VCaP (cell line): Measurements from ENCODE around the gene COPG1.

Source experiments
- H3K27ac ChIP-seq: fragments of 450-650 bp; 2 replicates; pipeline ENCODE4 v1.5.1; 2017
- TF ChIP-seq, protein P1 (sequence below): fragments of 450-650 bp; conservative IDR thresholded peaks from 2 replicates; pipeline ENCODE4 v1.5.1; 2017; ENCODE audit warnings: mild to moderate bottlenecking, moderate library complexity

The COPG1 gene

DNA sequence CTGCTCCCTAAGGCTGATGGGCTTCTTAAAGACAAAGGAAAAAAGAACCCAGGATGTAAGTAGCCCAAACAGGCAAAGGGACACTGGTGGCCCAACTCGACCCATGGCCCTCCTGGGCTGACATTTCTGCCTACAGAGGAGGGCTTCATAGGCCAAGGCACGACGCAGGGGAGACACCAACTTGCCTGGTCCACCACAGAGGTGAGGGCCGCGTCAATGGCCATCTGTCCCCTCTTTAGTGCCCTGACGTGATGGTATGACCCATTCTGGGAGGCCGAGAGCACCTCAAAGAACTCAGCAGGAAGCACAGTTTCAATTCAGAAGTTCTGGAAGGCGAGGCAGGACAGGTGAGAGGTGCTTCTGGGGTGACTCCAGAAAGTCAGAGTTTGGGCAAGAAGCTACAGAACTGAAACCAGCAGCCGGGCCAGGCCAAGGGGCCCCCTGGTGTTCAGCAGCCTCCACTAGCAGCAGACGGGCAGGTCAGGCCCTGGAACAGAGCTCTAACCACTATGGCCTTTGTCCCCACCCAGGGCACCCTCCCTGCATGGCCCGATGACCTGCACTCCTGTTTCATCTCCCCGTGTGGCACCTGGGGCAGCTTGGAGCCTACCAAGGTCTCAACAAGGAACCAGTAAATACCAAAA, 74.4 kb downstream of the COPG1 start:
- TF ChIP-seq, protein P1, sequence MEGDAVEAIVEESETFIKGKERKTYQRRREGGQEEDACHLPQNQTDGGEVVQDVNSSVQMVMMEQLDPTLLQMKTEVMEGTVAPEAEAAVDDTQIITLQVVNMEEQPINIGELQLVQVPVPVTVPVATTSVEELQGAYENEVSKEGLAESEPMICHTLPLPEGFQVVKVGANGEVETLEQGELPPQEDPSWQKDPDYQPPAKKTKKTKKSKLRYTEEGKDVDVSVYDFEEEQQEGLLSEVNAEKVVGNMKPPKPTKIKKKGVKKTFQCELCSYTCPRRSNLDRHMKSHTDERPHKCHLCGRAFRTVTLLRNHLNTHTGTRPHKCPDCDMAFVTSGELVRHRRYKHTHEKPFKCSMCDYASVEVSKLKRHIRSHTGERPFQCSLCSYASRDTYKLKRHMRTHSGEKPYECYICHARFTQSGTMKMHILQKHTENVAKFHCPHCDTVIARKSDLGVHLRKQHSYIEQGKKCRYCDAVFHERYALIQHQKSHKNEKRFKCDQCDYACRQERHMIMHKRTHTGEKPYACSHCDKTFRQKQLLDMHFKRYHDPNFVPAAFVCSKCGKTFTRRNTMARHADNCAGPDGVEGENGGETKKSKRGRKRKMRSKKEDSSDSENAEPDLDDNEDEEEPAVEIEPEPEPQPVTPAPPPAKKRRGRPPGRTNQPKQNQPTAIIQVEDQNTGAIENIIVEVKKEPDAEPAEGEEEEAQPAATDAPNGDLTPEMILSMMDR: no peak
- H3K27ac ChIP-seq: no peak overlapping the region

DNA sequence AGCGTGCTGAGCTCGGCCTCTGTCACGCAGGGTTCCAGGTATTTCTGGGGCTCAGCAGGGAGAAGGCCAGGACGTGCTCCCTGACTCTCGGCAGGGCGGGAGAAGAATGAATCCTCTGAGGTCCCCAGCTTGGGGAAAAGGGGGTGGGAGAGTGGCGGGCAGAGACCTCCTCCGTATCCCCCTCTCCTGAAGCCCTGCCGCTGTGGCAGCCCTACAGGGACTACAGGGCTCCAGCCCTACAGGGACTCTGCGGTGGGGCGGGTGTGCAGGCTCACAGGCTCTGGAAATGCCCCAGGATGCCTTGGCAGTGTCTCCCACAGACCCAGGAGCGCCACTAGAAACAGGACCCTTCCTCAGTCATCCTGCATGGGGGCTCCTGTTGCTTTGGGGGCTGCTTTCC, 75.4 kb downstream of the COPG1 start:
- TF ChIP-seq, protein P1: no peak
- no peak overlapping the region for H3K27ac ChIP-seq

DNA sequence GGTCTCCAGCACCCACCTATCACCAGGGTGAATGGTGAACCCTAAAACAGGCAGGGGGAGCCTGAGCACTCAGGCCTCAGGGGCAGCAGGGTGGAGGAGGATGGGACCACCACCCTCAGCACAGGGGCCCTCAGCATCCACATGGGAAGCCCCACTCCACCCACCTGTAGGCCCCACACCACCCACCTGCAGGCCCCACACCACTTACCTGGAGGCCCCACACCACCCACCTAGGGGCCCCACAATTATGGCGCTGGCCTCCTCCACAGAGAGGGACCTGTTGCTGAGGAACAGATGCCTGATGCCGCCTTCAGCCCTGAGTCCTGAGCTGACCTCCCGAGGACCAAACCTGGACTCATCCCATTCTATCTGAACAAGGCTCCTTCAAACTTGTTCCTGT, 76.0 kb downstream of the COPG1 start:
- H3K27ac ChIP-seq: no peak overlapping the region
- TF ChIP-seq, protein P1: no peak

DNA sequence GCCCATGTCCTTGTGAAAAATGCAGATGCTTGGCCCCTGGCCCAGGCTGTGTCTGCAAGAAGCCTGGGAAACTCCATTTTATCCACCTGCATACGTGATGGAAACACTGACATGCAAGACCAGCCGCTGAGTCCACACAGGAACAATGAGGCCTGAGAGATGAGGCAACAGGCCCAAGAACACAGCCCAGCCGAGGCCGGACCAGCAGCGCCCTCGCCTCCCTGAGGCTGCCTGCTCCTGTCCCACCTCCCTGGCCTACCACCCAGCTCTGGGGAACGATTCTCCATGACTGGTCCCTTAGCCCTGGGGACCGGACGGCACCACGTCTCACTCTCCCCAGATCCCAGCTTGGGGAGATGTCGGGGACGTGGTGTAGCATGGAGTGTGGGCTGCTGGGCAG, 76.7 kb downstream of the COPG1 start:
- no peak overlapping the region for H3K27ac ChIP-seq

GRCh38 chr3:129326595-129326994, 77.2 kb downstream of the COPG1 start:
- H3K27ac ChIP-seq: no peak overlapping the region
- TF ChIP-seq, protein P1: no peak

More for the DNA sequence above, 76.7 kb downstream of the COPG1 start:
- TF ChIP-seq, protein P1: no peak
